Right lobe of liver (tissue), 6 donors: Measurements from ENCODE around the gene OVCA2. TPM values are rescaled to one million over a fixed set of nuclear protein-coding genes. Genes with fewer than 3 reads are reported as not detected.
A peak's percentile ranks its signal among the peaks of the same experiment; 100 is the strongest.

ENCODE experiments used
- ATAC-seq, 4 donors: fragments of 200-7000 bp; cut with Tn5 transposase; one replicate each; pipeline ENCODE4 v1.9.1; 2020; ENCODE audit warnings: mild to moderate bottlenecking in 4 of 4, moderate library complexity in 4 of 4
- DNase-seq, 3 donors: peaks; one replicate each; pipeline ENCODE4 v3.0.0-alpha.2; 2020
- H3K27ac ChIP-seq, 3 donors: fragments of 200-600 bp; one replicate each; pipeline ENCODE4 v1.8.0; 2022
- H3K27me3 ChIP-seq, 2 donors: fragments of 200-600 bp; one replicate each; pipeline ENCODE4 v1.8.0; 2022
- H3K36me3 ChIP-seq, 4 donors: fragments of 200-600 bp; sonication (generic) in 1 of 4; one replicate each; pipeline versions ENCODE4 v1.5.1 to v1.8.0; 2017 to 2022; ENCODE audit warnings: control low read depth in 1 of 4
- H3K4me1 ChIP-seq, 4 donors: fragments of 200-600 bp; sonication (generic) in 1 of 4; one replicate each; pipeline versions ENCODE4 v1.5.1 to v1.8.0; 2017 to 2022; ENCODE audit warnings: control low read depth in 1 of 4
- H3K4me3 ChIP-seq, 3 donors: fragments of 200-600 bp; one replicate each; pipeline ENCODE4 v1.8.0; 2022
- H3K9me3 ChIP-seq, 4 donors: fragments of 200-600 bp; sonication (generic) in 1 of 4; one replicate each; pipeline versions ENCODE4 v1.5.1 to v1.8.0; 2017 to 2022; ENCODE audit warnings: control low read depth in 1 of 4
- CTCF ChIP-seq, 4 donors: fragments of 200-600 bp in 3 of 4; fragments of 450-650 bp in 1 of 4; IDR thresholded peaks; one replicate each; pipeline versions ENCODE4 v1.5.1 to v1.8.0; 2016 to 2022; ENCODE audit warnings: antibody characterized with exemption in 4 of 4, mild to moderate bottlenecking in 2 of 4
- POLR2A ChIP-seq: fragments of 450-650 bp; IDR thresholded peaks from one replicate; pipeline ENCODE4 v1.6.1; 2017; ENCODE audit warnings: antibody characterized with exemption, mild to moderate bottlenecking
- WGBS: methylation state at CpG from one replicate; pipeline ENCODE4 v1.1.6; 2018; ENCODE audit warnings: low coverage, low lambda C conversion rate; ENCODE audit not compliant: insufficient coverage; ENCODE audit errors: missing lambda C conversion rate; 5-methylcytosine and 5-hydroxymethylcytosine counted together
- intact Hi-C, 2 donors: fragments of 100-400 bp; cut with DNase I; formaldehyde crosslinking; loops; one replicate each; pipeline versions ENCODE4 v1.11.2 to v1.14.1; 2022
- microRNA counts: library from miRNA; unstranded; fragments of <30 nt; microRNA quantifications from one replicate; lab custom pipeline; 2016
- microRNA-seq, 2 donors: library from miRNA; unstranded; fragments of <30 nt; microRNA quantifications; one replicate each; pipeline ENCODE4, GENCODE V29; 2019 to 2020
- small RNA-seq, 2 experiments: library from RNA; depleted of rRNA; stranded (forward); fragments of <200 nt; gene quantifications; one replicate each; pipeline ENCODE3, GENCODE V24; 2016
- total RNA-seq, 6 experiments: library from RNA; depleted of rRNA in 2 of 6; stranded (reverse); fragments of >200 nt in 2 of 6; fragmentation: NEBNext Ultra II Directional in 3 of 6; extraction: Animal tissue kit (Norgen Biotek cat#: 25700) in 3 of 6; gene quantifications; one replicate each; pipeline versions ENCODE4 v1.1.0 to v1.2.4, GENCODE V29; 2016 to 2023
- donor health status: DM: no; HTN: yes; CAD: no.
- donor health status: DM: no; HTN: no; CAD: no.
- donor health status: DM: no; HTN: no; CAD: no.
- donor health status: DM: no; HTN: yes; CAD: no.
- donor health status: DM: no; HTN: yes; CAD: no.

Gene OVCA2
- total RNA-seq, 6 experiments from 2014 or later = 10.3 to 36.2 (median 14.8) TPM

- Histone ChIP-seq H3K36me3 (no peaks in the 10 kb centered on the region), H3K4me3 (no peak overlapping the region), H3K9me3 (no peaks in the 10 kb centered on the region), H3K27me3 (no peaks in the 10 kb centered on the region), H3K4me1 (peaks cover 0 to 25% (median 5%) of the 10 kb centered on the region in 4 donors), H3K27ac (peak overlapping the region; percentile 62 to 82 (median 68))
- intact Hi-C loops = no loop called here
- 52% methylated on average over 8 of the region's 8 CpGs for WGBS
- peak in 1 of 4 donors; percentile 3 for ATAC-seq
- no peak for TF ChIP-seq POLR2A
- TF ChIP-seq CTCF (IDR thresholded peaks at IDR 0.05) = no peak
- no peak for DNase-seq
These were observed 47.2 kb downstream of the OVCA2 start for GRCh38 chr17:2089021-2089422.

- Histone ChIP-seq H3K27me3 (no peaks in the 10 kb centered on the region), H3K4me3 (no peak overlapping the region), H3K27ac (peak overlapping the region; percentile 62 to 82 (median 68)), H3K9me3 (no peaks in the 10 kb centered on the region), H3K4me1 (peaks cover 0 to 27% (median 5%) of the 10 kb centered on the region in 4 donors), H3K36me3 (no peaks in the 10 kb centered on the region)
- WGBS = 69% methylated on average over 6 of the region's 9 CpGs
- no peak for ATAC-seq
- no peak for TF ChIP-seq CTCF (IDR thresholded peaks at IDR 0.05)
- TF ChIP-seq POLR2A = no peak
- no peak for DNase-seq
- intact Hi-C loops = no loop called here
These were observed 48.4 kb downstream of the OVCA2 start for GRCh38 chr17:2090210-2090641.

GRCh38 chr17:2090804-2091534, 49.1 kb downstream of the OVCA2 start:
- no peaks in the 10 kb centered on the region for H3K9me3 ChIP-seq
- ATAC-seq (peak in 3 of 4 donors; percentile 13 to 23 (median 23)), DNase-seq (no peak)
- intact Hi-C loops = no loop called here
- H3K4me3 ChIP-seq = no peak overlapping the region
- TF ChIP-seq CTCF (IDR thresholded peaks at IDR 0.05) (peak in 1 of 4 donors; percentile 11), POLR2A (no peak)
- H3K36me3 ChIP-seq = no peaks in the 10 kb centered on the region
- H3K27ac ChIP-seq = peak overlapping the region in 2 of 3 donors; percentile 11 to 82
- H3K4me1 ChIP-seq = peaks cover 0 to 28% (median 7%) of the 10 kb centered on the region in 4 donors
- no peaks in the 10 kb centered on the region for H3K27me3 ChIP-seq
- WGBS = 60% methylated on average over 2 of the region's 2 CpGs

- Histone ChIP-seq H3K36me3 (no peaks in the 10 kb centered on the region), H3K27me3 (no peaks in the 10 kb centered on the region), H3K4me3 (no peak overlapping the region), H3K27ac (no peak overlapping the region), H3K4me1 (peaks cover 0 to 28% (median 7%) of the 10 kb centered on the region in 4 donors), H3K9me3 (no peaks in the 10 kb centered on the region)
- no peak for TF ChIP-seq CTCF (IDR thresholded peaks at IDR 0.05)
- TF ChIP-seq POLR2A = no peak
- DNase-seq = no peak
- ATAC-seq = no peak
- WGBS = 84% methylated on average over 4 of the region's 4 CpGs
- intact Hi-C loops = no loop called here
These were observed 50.4 kb downstream of the OVCA2 start for GRCh38 chr17:2092253-2092652.

MicroRNAs within 50 kb of the gene (microRNA counts, 767-probe panel; counts per million panel counts)
- microRNA hsa-miR-132-3p (lab: Ali Mortazavi, UCI) (7,824 counts per million, percentile 26 among the panel's probes with 10 or more counts), microRNA hsa-miR-212-3p (lab: Ali Mortazavi, UCI) (237 counts per million)

Small RNA genes lying within 50 kb of the gene (microRNA-seq; reads per million reads assigned to microRNA genes)
- gene MIR132 (305 to 452 reads per million in 2 donors), gene MIR212 (12.9 to 15.9 reads per million in 2 donors)

Small RNA genes lying within 50 kb of the gene (small RNA-seq; reads per million reads assigned to genes)
- gene AC090617.9 (0 reads per million in 2 experiments), gene MIR132 (3.3 to 9.1 reads per million in 2 experiments), gene MIR212 (1.7 to 3.2 reads per million in 2 experiments), gene OVCA2 (0 reads per million in 2 experiments)

Other genes with a start within 250 kb of the OVCA2 start
- gene SMYD4, start 212.1 kb upstream of the OVCA2 start, total RNA-seq = 1 to 10 TPM; 4.6 to 6.7 (median 6.0) TPM
- 10 to 100 TPM; 10.9 to 35.5 (median 29.2) TPM for gene RPA1, start 212.0 kb upstream of the OVCA2 start, total RNA-seq
- gene RTN4RL1, start 16.7 kb upstream of the OVCA2 start, total RNA-seq = 1 to 10 TPM in 5 of 6 experiments, under 1 TPM in 1; 0.54 to 2.6 (median 1.4) TPM
- gene DPH1, start 11.9 kb upstream of the OVCA2 start, total RNA-seq = 10 to 100 TPM; 20.0 to 41.1 (median 25.4) TPM
- gene HIC1, start 13.1 kb downstream of the OVCA2 start, total RNA-seq = 10 to 100 TPM in 2 of 6 experiments, 1 to 10 TPM in 4; 4.7 to 14.8 (median 6.1) TPM